GM15510 (cell line): ENCODE measurements around the gene ARL2.

ENCODE experiments used
- POLR2A ChIP-seq: IDR thresholded peaks from 3 replicates; pipeline ENCODE4 v1.6.1; 2011; ENCODE audit warnings: borderline replicate concordance; ENCODE audit not compliant: insufficient read length; ENCODE audit errors: extremely low read depth

ARL2 gene

DNA sequence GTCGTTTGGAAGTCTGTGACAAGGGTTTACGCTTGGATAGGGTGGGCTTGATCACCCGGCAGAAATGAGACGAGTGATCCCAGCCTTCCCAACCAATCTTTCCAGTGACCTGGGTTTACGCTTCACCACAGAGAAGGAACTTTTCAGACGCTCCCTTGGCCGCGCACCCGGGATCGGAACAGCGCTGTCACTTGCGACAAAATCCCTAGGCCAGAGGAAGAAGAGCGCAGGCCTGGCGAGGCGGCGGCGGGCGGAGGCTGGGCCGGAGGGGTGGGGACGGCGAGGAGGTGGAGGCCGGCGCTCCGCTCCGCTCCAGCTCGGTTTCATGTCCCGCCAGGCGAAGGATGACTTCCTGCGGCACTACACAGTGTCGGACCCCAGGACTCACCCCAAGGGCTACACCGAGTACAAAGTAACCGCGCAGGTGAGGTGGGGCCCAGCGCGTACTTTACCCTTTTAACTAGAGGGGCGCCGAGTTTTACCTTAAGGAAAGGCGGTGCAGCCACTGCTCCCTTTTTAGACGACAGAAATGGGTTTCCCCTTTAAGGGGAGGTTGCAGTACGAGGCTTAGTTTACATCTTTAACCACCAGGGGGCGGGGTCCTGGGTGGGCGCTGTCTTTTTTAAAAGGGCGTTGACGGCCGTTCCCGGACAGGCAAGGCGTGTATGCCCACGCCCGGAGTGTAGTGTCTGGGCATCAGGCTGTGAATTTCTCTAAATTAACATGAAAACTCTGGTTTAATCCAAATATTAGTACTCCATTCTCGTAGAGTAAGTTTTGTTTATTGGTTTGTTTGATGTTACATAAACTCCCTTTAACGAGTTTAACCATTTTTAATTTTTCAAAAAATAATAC is 13.5 kb downstream of the ARL2 start, which contains the start of gene SNX15:
Gene SNX15, plus strand, starts transcription at position 227 of the 855 bp plus-strand sequence. Its CDS starts 99 bp downstream, at position 326.
- TF ChIP-seq POLR2A: peak; percentile 60

DNA sequence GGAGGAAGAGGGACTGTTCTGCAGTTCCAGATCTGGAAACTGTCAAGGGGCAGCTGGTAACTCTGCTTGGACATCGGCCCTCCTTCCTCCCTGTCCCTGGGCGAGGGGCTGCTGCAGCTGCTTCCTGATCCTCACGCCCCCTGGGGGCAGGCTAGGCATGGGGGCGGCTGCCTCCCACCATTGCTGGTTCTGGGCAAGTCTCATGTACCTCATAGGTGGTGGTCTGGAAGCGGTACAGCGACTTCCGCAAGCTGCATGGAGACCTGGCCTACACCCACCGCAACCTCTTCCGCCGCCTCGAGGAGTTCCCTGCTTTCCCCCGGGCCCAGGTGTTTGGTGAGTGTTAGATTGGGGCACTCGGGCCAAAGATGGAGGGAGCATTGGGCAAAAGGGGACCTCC is 18.3 kb downstream of the ARL2 start:
- TF ChIP-seq POLR2A: no peak

DNA sequence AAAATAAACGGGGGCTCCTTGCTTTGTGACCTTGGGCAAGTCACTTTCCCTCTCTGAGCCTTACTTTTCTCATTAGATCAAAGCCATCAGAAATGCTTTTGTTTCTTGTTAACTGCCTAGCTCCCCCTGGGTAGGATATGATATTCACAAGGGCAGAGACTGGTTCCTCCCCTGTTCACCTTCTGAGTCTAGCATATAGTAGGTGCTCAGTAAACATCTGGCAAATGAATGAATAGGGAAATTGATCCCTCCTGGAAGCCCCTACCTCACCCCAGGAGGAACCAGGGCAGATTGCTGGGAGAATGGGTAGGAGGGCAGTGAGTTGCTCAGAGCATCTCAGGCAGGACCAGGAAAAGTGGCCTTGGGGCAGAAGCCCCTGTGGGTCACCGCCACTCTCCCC is 20.5 kb downstream of the ARL2 start:
- TF ChIP-seq POLR2A: no peak

DNA sequence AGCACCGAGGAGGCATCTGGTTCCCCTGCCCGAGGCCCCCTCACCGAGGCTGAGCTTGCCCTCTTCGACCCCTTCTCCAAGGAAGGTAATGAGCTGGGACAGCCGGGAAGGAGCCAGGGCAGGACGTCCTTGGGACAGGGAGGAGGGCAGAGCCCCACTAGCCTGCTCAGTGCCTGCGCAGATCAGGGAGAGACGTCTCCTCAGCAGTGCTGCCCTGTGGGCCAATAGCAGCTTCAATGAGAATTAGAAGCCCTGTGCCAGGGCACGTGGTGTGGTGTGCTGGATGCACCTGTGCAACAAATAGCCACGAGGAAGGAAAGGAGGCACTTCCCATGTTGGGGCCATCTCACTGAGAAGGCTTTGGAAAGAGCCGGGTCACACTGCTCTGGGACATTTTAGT is 21.6 kb downstream of the ARL2 start:
- TF ChIP-seq POLR2A: no peak

DNA sequence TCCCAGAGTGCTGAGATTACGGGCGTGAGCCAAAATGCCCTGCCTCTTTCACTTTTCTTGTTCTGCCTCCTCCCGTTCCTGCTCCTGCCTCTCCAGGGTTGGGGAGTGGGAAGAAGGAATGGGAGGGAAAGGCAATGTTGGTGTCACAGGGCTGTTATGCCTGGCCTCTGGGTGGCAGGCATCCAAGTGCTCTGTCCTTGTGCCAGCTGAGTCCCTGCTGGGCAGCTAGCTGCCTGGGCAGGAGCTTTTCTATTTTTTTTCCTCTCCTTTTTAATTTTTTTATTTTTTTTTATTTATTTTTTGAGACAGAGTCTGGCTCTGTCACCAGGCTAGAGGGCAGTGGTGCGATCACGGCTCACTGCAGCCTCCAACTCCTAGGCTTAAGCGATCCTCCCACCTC is 23.0 kb downstream of the ARL2 start:
- no peak for TF ChIP-seq POLR2A

DNA sequence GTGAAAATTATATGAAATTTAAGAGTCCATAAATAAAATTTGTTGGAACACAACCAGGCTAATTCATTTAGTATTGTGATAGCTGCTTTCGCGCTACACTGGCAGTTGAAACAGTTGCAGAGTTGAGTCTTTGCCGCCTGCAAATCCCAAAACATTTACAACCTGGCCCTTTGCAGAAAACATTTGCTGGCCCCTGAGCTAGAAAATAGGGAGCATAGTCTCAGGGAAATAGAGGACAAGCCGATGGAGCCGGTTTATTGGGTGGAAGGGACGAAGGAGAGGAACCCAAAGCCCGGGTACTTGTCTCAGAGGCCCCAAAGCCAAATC is 26.5 kb downstream of the ARL2 start:
- TF ChIP-seq POLR2A: peak; percentile 53

DNA sequence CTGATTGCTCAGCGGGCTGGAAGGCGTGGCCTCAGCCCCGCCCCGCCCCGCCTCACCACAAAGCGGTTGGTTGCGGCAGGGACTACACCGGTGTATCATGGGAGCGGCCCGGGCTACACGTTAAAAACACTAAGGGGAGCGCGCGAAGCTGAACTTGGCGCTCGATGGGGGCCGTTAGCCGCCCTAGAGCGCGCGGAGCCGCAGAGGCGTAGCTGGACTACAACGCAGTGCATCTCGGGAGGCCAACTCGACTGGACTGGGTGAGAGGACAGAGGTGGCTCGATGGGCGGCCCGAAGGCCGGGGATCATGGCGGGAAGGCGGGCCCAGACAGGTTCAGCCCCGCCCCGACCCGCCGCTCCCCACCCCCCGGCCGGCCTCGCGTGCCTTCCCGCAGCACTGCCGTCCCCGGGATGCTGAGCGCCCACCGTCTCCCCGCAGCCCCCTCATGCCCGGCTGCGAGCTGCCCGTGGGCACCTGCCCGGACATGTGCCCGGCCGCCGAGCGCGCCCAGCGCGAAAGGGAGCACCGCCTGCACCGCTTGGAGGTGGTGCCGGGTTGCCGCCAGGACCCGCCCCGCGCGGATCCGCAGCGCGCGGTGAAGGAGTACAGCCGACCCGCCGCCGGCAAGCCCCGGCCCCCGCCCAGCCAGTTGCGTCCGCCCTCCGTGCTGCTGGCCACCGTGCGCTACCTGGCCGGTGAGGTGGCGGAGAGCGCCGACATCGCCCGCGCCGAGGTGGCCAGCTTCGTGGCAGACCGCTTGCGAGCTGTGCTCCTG is 27.1 kb downstream of the ARL2 start, which contains the start of gene SAC3D1:
Gene SAC3D1, plus strand, starts transcription at position 364 of the 776 bp plus-strand sequence. Its CDS starts 83 bp downstream, at position 447.
- TF ChIP-seq POLR2A: peak; percentile 35

DNA sequence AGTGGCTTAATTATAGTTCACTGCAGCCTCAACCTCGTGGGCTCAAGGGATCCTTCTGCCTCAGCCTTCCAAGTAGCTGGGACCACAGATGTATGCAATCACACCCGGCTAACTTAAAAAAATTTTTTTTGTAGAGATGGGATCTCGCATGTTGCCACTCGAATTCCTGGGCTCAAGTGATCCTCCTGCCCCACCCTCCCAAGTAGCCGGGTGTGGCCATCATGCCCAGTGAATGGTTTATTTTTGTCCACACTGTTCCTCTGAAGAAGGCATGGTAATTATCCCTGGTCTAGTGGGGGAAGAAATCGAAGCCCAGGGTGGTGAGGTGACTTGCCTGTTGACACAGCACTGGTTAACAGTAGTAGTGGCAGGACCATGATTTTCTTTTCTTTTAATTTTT is 28.9 kb downstream of the ARL2 start:
- TF ChIP-seq POLR2A: no peak

DNA sequence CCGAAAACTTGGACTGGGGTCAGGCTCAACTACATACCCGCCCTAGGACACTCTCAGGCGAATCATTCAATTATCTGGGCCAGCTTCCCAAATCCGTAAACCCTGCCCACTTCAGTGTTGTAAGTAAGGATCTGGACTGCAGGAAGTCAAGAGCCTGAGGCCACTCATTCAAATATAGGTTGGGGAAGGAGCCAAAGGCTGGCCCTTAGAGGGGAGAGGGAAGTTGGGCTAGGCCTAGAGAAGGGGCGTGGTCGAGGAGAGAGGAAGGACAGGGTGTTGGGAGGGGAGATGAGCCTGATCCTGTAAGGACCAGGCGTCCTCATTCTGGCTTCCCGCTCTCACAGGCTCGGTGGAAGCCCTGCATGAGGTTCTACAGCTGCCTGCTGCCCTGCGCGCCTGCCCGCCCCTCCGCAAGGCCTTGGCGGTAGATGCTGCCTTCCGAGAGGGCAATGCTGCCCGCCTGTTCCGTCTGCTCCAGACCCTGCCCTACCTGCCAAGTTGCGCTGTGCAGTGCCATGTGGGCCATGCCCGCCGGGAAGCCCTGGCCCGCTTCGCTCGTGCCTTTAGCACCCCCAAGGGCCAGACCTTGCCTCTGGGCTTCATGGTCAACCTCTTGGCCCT is 30.0 kb downstream of the ARL2 start:
- TF ChIP-seq POLR2A: no peak

DNA sequence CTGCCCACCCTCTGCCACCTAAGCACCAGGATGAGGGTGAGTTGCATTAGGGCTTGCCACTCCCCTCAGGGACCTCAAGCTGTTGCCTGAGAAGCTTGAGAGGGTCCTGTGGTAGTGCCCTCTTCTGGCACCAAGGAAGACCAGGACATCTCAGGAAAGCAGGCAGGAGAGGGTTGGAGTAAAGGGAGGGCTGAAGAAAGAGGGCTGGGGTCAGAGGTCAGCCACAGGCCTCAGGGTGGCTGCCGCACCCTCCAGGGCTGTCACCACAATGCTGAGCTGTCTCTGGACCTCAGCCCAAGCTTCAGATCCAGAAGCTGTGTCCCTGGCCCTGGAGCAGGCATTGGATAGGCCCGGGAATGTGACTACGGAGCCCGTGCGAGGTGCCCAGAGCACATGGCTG is 31.1 kb downstream of the ARL2 start:
- no peak for TF ChIP-seq POLR2A

DNA sequence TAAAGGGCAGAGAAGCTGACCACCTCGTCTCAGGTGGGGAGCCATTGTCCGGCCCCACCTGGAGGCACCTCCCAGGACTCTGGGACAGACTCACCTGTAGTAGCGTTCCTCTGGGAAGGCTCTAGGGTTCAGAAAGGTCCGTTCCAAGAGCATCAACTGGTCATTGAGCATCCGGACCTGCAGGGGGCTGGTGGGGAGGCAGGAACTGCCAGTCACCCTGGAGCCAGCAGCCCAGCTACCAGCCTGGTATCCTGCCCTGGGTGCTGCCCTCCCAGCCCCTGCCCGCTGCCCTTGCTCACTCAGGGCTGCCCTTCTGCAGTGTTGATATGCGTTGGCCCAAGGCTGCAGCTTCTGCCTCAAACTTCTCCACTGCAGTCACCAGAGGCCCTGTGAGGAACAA is 31.8 kb downstream of the ARL2 start:
- TF ChIP-seq POLR2A: no peak

DNA sequence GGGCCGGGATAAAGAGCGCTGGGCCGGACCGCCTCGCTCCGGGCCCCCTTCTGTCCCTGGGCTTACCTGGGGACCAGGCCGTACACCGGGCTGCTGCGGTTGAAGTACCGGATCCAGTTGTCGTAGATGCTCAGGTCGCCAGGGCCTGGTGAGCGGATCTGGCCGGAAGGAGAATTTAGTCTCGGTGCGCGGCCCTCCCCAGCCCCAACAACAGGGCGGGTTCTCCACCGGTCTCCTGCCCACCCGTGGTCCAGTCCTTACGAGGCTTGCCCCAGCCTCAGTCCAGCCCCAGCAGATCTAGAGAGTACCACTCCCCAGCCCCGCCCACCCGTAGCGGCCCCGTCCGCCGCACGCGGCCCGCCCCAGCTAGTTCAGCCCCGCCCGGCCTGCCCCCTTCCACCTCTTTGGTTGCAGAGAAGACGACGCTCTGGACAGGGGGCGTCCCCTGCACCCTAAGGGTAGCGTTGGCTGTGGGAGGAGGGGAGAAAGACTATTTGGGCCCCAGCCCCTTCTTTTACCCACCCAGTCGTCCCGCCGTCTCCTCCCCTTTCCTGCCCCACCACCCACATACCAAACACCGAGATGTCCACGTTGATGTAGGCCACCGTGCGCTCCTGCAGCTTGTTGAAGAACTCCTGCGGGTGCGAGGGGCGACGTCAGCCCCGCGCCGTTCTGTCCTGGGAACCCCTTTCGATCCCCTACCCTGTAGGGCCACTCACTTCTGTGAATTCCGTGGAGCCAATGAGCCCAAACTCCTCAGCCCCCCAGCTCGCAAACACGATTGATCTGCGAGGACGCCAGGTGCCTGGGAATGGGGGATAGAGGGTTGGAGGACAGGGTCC is 33.8 kb downstream of the ARL2 start:
- peak; percentile 15 for TF ChIP-seq POLR2A

DNA sequence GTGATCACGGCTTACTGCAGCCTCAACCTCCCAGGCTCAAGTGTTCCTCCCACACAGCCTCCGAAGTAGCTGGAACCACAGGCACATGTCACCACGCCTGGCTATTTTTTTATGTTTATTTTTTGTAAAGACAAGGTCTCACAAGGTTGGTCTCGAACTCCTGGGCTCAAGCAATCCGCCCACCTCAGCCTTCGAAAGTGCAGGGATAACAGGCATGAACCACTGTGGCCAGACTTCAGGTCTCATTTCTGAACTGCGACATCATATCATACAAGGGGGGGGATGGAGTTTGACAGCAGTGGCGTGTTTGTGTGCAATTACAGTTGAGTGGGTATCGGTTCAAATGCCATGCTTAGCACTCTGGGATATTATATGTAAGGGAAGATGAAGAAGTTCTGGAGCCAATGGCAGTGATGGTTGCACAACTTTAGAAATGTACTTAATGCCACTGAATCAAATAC is 37.5 kb downstream of the ARL2 start:
- TF ChIP-seq POLR2A: no peak

DNA sequence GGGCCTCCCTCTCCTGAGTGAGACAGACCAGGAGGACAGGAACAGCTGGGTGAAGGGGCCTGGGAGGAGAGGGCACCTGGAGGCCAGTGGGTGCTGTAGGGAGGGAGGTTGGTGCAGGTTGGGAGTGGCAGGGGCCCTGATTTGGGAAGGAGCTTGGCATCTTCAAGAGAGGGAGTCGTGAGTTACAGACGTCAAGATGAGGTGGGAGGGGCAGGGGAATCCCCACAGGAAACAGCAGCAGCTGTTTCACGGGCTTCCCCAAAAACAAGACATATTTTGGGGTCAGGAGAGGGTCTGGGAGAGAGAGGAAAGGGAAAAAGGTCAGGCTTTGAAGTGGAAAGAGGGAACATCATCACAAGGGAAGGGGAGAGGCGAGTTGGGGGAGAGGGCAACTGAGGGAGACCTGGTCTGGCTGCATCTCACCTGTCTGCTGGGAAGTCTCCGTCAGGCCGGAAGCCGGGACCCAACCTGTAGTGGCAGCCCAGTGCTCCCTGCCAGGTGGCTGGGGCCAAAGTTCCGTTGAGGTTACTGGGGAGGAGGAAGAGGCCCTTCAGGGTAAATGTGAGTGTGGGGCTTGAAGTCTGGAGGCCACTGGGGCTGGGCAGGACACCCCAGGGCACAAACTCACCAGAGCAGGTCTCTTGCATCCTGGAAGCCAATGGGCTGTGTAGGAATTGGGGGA is 40.0 kb downstream of the ARL2 start:
- TF ChIP-seq POLR2A: no peak
